HepG2 (cell line): ENCODE measurements around the gene SYPL2. TPM values are rescaled to one million over a fixed set of nuclear protein-coding genes. Genes with fewer than 3 reads are reported as not detected.

ENCODE experiments used
- ARID5B ChIP-seq: IDR thresholded peaks from 2 replicates; pipeline ENCODE4 v1.4.0; 2020; ENCODE audit warnings: mild to moderate bottlenecking, missing genetic modification reagents
- ARNT ChIP-seq: fragments of 450-650 bp; IDR thresholded peaks from 2 replicates; pipeline ENCODE4 v1.6.1; 2017
- ERF ChIP-seq: IDR thresholded peaks from 2 replicates; pipeline ENCODE4 v1.6.1; 2018; ENCODE audit warnings: missing biosample characterization, missing genetic modification reagents
- FOXO1 ChIP-seq: sonication (generic); formaldehyde crosslinking; IDR thresholded peaks from 2 replicates; pipeline ENCODE4 v1.4.0; 2020; ENCODE audit warnings: missing genetic modification reagents
- KAT8 ChIP-seq: IDR thresholded peaks from 2 replicates; pipeline ENCODE4 v1.6.1; 2016; ENCODE audit warnings: missing genetic modification reagents, missing compliant biosample characterization
- MAF1 ChIP-seq: sonication (generic); formaldehyde crosslinking; IDR thresholded peaks from 2 replicates; pipeline ENCODE4 v1.5.0; 2020; ENCODE audit warnings: missing genetic modification reagents, borderline replicate concordance
- MXD3 ChIP-seq: IDR thresholded peaks from 2 replicates; pipeline ENCODE4 v1.6.1; 2016; ENCODE audit warnings: mild to moderate bottlenecking, missing biosample characterization, missing genetic modification reagents
- NFATC3 ChIP-seq: sonication (generic); formaldehyde crosslinking; IDR thresholded peaks from 2 replicates; pipeline ENCODE4 v1.5.1; 2020; ENCODE audit warnings: mild to moderate bottlenecking, missing genetic modification reagents
- PHF20 ChIP-seq: sonication (generic); formaldehyde crosslinking; IDR thresholded peaks from 2 replicates; pipeline ENCODE4 v1.5.0; 2020; ENCODE audit warnings: mild to moderate bottlenecking, missing genetic modification reagents
- POLR2AphosphoS2 ChIP-seq: IDR thresholded peaks from 2 replicates; pipeline ENCODE4 v1.6.1; 2011; ENCODE audit warnings: low read depth, low read length, improper control_type of control experiment
- RFXAP ChIP-seq: sonication (generic); formaldehyde crosslinking; IDR thresholded peaks from 2 replicates; pipeline ENCODE4 v1.4.0; 2020; ENCODE audit warnings: missing genetic modification reagents, borderline replicate concordance
- SATB2 ChIP-seq: sonication (generic); formaldehyde crosslinking; IDR thresholded peaks from 2 replicates; pipeline ENCODE4 v1.5.0; 2020; ENCODE audit warnings: missing genetic modification reagents
- SMARCC2 ChIP-seq: fragments of 450-650 bp; IDR thresholded peaks from 2 replicates; pipeline ENCODE4 v1.6.1; 2017; ENCODE audit warnings: antibody characterized with exemption, mild to moderate bottlenecking
- SMYD3 ChIP-seq: sonication (generic); formaldehyde crosslinking; IDR thresholded peaks from 2 replicates; pipeline ENCODE4 v1.8.1; 2023; ENCODE audit warnings: mild to moderate bottlenecking, missing genetic modification reagents
- TBX3 ChIP-seq: fragments of 450-650 bp; IDR thresholded peaks from 2 replicates; pipeline ENCODE4 v1.6.1; 2017; ENCODE audit warnings: antibody characterized with exemption, mild to moderate bottlenecking, inconsistent platforms, borderline replicate concordance
- THYN1 ChIP-seq: sonication (generic); formaldehyde crosslinking; IDR thresholded peaks from 2 replicates; pipeline ENCODE4 v1.8.1; 2023; ENCODE audit warnings: low read depth, mild to moderate bottlenecking, moderate library complexity, missing genetic modification reagents, borderline replicate concordance
- TRIM24 ChIP-seq: sonication (generic); formaldehyde crosslinking; IDR thresholded peaks from 2 replicates; pipeline ENCODE4 v1.8.0; 2022; ENCODE audit warnings: mild to moderate bottlenecking, missing genetic modification reagents
- ZC3H4 ChIP-seq: sonication (generic); formaldehyde crosslinking; IDR thresholded peaks from 2 replicates; pipeline ENCODE4 v1.4.0; 2020; ENCODE audit warnings: missing genetic modification reagents, borderline replicate concordance
- ZNF18 ChIP-seq: sonication (generic); formaldehyde crosslinking; IDR thresholded peaks from 2 replicates; pipeline ENCODE4 v1.8.0; 2022; ENCODE audit warnings: mild to moderate bottlenecking, missing genetic modification reagents; ENCODE audit not compliant: insufficient replicate concordance
- ZNF510 ChIP-seq: sonication (generic); formaldehyde crosslinking; IDR thresholded peaks from 2 replicates; pipeline ENCODE4 v1.4.0; 2020; ENCODE audit warnings: low read depth, mild to moderate bottlenecking, missing genetic modification reagents
- ZNF570 ChIP-seq: sonication (generic); formaldehyde crosslinking; IDR thresholded peaks from 2 replicates; pipeline ENCODE4 v1.4.0; 2020; ENCODE audit warnings: mild to moderate bottlenecking, missing genetic modification reagents, borderline replicate concordance
- ZNF672 ChIP-seq: sonication (generic); formaldehyde crosslinking; IDR thresholded peaks from 2 replicates; pipeline ENCODE4 v1.8.1; 2022; ENCODE audit warnings: missing genetic modification reagents
- ZNF777 ChIP-seq: sonication (generic); formaldehyde crosslinking; IDR thresholded peaks from 2 replicates; pipeline ENCODE4 v1.4.0; 2020; ENCODE audit warnings: missing genetic modification reagents
- ZSCAN12 ChIP-seq: sonication (generic); formaldehyde crosslinking; IDR thresholded peaks from 2 replicates; pipeline ENCODE4 v1.9.0; 2021; ENCODE audit warnings: mild to moderate bottlenecking, missing genetic modification reagents
- ZSCAN25 ChIP-seq: sonication (generic); formaldehyde crosslinking; IDR thresholded peaks from 2 replicates; pipeline ENCODE4 v1.8.0; 2022; ENCODE audit warnings: mild to moderate bottlenecking, missing genetic modification reagents
- ZSCAN9 ChIP-seq: IDR thresholded peaks from 2 replicates; pipeline ENCODE4 v1.6.1; 2016; ENCODE audit warnings: borderline replicate concordance
- polyA plus RNA-seq, 8 experiments: library from polyadenylated mRNA; depleted of rRNA in 3 of 8; stranded (reverse) in 7 of 8; unstranded in 1 of 8; fragments of >200 nt; fragmentation: Illumina TruSeq in 4 of 8; extraction: Trizol in 4 of 8; gene quantifications; 2 replicates each; pipeline versions ENCODE4 v1.2.1 to v1.2.3, GENCODE V29; 2011 to 2016; ENCODE audit warnings: low read depth in 4 of 8, missing spikeins in 1 of 8, mixed read lengths in 1 of 8; ENCODE audit not compliant: insufficient read depth in 1 of 8
- total RNA-seq, 5 experiments: library from RNA; depleted of rRNA; stranded (reverse); fragments of >200 nt; fragmentation: Illumina TruSeq; extraction: Trizol; gene quantifications; 2 replicates each; pipeline ENCODE4 v1.2.3, GENCODE V29; 2016; ENCODE audit warnings: low read depth in 1 of 5

SYPL2 gene
- total and polyA plus RNA-seq, 2 of the 13 experiments (the other 11 are each of a cell fraction or from before 2014, with no cell fraction given), result 0.17 to 0.24 TPM

- TF ChIP-seq THYN1 (CRISPR knock-in tag) (no peak), ZNF777 (CRISPR knock-in tag) (peak; percentile 43; the same call in 1 of the 2 replicates), ZNF510 (CRISPR knock-in tag) (no peak), KAT8 (CRISPR knock-in tag) (peak; percentile 70; the same call in 1 of the 2 replicates), ZC3H4 (CRISPR knock-in tag) (peak; percentile 52; the same call in 1 of the 2 replicates), NFATC3 (CRISPR knock-in tag) (no peak), ARID5B (CRISPR knock-in tag) (peak; percentile 64), ERF (CRISPR knock-in tag) (peak; percentile 69; the same call in 1 of the 2 replicates), MXD3 (CRISPR knock-in tag) (peak; percentile 81), ZSCAN25 (CRISPR knock-in tag) (no peak), MAF1 (no peak), ZSCAN9 (CRISPR knock-in tag) (0 out of 2 replicates have a peak, but pooled peaks have one; percentile 29), SATB2 (no peak), ZNF672 (CRISPR knock-in tag) (no peak), SMARCC2 (no peak), FOXO1 (CRISPR knock-in tag) (no peak; the same call in 1 of the 2 replicates), ZNF570 (CRISPR knock-in tag) (no peak), TRIM24 (CRISPR knock-in tag) (no peak), RFXAP (CRISPR knock-in tag) (peak; percentile 75), ZNF18 (peak; percentile 72), TBX3 (peak; percentile 66; the same call in 1 of the 2 replicates), PHF20 (CRISPR knock-in tag) (peak; percentile 67), ARNT (no peak), ZSCAN12 (no peak), SMYD3 (no peak), POLR2AphosphoS2 (no peak)
Observed at GRCh38 chr1:109483672-109484518, 17.5 kb downstream of the SYPL2 start, which contains the start of gene ATXN7L2 (continued).
